Measurements from ENCODE around the gene RIPPLY3. TPM values are rescaled to one million over a fixed set of nuclear protein-coding genes. Genes with fewer than 3 reads are reported as not detected.

Gene RIPPLY3
- total and polyA plus RNA-seq, 2 experiments from 2014 or later, result 2.5 to 2.8 TPM

DNA sequence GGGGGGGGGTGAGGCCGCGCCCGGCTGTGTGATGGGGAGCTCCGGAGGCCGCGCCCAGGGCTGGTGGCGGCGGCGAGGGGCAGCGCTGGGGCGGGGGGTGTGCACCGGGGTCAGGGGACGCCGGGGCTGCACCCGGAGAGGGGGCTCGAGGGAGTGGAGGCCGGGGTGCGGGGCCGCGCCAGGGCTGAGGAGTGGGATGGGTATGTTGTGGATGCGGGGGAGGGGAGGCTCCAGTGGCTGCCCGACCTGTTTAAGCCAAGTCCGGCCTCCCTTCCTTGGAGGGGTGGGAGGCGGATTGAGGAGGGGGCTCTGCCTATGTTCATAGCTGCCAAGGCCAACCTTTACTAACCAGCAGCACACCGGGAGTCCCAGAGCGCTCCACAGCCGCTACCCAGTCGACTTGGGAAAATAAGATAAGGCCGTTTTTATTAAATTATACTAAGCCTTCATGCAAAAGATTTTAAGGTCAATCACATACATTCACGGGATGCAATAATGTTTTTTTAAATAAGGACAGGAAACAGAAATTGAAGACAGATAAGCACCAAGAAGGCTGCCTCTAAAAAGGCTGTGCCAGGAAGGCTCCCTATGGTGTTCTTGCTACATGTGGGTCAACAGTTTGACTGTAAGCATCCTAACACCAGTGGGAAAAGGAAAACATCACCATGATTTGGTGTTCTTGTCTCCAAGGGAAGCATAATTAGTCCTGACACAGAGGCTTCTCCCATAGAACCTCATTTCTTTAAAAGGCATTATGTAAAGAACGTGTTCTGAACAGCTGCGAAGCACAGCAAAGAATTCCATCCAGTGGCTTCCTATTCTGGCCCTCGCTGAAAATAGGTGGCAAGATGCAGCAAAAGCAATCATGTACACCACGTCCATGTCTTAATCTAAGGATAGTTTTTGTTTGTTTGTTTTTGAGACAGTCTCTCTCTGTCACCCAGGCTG is 39.4 kb upstream of the RIPPLY3 start (continued):
- TF ChIP-seq NANOG (IDR thresholded peaks at IDR 0.05; ENCODE audit: borderline replicate concordance) (no peak), REST (IDR thresholded peaks at IDR 0.05; ENCODE audit: unreplicated experiment) (no peak), EZH2phosphoT487 (IDR thresholded peaks at IDR 0.05; ENCODE audit: unreplicated experiment) (no peak), STAT1 (IDR thresholded peaks at IDR 0.05; ENCODE audit: unreplicated experiment) (no peak), ZNF331 (CRISPR knock-in tag; IDR thresholded peaks at IDR 0.05; ENCODE audit: low read depth) (no peak), CREB1 (CRISPR knock-in tag; IDR thresholded peaks at IDR 0.05; ENCODE audit: low read depth) (no peak), POLR2AphosphoS5 (IDR thresholded peaks at IDR 0.05; ENCODE audit: low read depth) (no peak), ZNF114 (CRISPR knock-in tag; IDR thresholded peaks at IDR 0.05) (no peak)
- TF ChIP-seq, protein P1, sequence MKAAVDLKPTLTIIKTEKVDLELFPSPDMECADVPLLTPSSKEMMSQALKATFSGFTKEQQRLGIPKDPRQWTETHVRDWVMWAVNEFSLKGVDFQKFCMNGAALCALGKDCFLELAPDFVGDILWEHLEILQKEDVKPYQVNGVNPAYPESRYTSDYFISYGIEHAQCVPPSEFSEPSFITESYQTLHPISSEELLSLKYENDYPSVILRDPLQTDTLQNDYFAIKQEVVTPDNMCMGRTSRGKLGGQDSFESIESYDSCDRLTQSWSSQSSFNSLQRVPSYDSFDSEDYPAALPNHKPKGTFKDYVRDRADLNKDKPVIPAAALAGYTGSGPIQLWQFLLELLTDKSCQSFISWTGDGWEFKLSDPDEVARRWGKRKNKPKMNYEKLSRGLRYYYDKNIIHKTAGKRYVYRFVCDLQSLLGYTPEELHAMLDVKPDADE (IDR thresholded peaks at IDR 0.05), result no peak

GRCh38 chr21:36968414-36968813 is 38.1 kb upstream of the RIPPLY3 start:
- no peak overlapping the region for H3K4me2 ChIP-seq
- H3K36me3 ChIP-seq (ENCODE audit: insufficient read depth), result no peaks in the 10 kb centered on the region
- ATAC-seq (no peak), DNase-seq (ENCODE audit: low spot score) (no peak)
- H3K27me3 ChIP-seq (ENCODE audit: insufficient read depth), result no peaks in the 10 kb centered on the region
- Mint-ChIP-seq H3K9me3 (no peaks in the 10 kb centered on the region), H3K27ac (no peak overlapping the region), H3K4me3 (no peak overlapping the region), H3K36me3 (ENCODE audit: low read depth) (no peaks in the 10 kb centered on the region), H3K4me1 (peaks cover 15% of the 10 kb centered on the region), H3K27me3 (ENCODE audit: insufficient read depth, low read depth, poor library complexity) (peaks cover 8% of the 10 kb centered on the region)
- no peak overlapping the region for H3K4me3 ChIP-seq
- H3K9me2 ChIP-seq (ENCODE audit: insufficient read depth), result no peaks in the 10 kb centered on the region
- H3F3A ChIP-seq (replicated peaks; ENCODE audit: low read depth), result peaks cover 12% of the 10 kb centered on the region; the same call in 1 of the 2 replicates
- TF ChIP-seq ZNF114 (CRISPR knock-in tag; IDR thresholded peaks at IDR 0.05) (no peak), ZNF462 (CRISPR knock-in tag; IDR thresholded peaks at IDR 0.05) (no peak), ZNF331 (CRISPR knock-in tag; IDR thresholded peaks at IDR 0.05; ENCODE audit: low read depth) (no peak), CREB1 (CRISPR knock-in tag; IDR thresholded peaks at IDR 0.05; ENCODE audit: low read depth) (no peak), NANOG (IDR thresholded peaks at IDR 0.05; ENCODE audit: borderline replicate concordance) (no peak), STAT1 (IDR thresholded peaks at IDR 0.05; ENCODE audit: unreplicated experiment) (no peak), POLR2AphosphoS5 (IDR thresholded peaks at IDR 0.05; ENCODE audit: low read depth) (no peak), JUNB (IDR thresholded peaks at IDR 0.05; ENCODE audit: unreplicated experiment) (no peak), EZH2phosphoT487 (IDR thresholded peaks at IDR 0.05; ENCODE audit: unreplicated experiment) (no peak)
- no peaks in the 10 kb centered on the region for H3K79me2 ChIP-seq (replicated peaks; ENCODE audit: insufficient read depth)
- no peak overlapping the region for H3K27ac ChIP-seq (ENCODE audit: low read depth)
- no peaks in the 10 kb centered on the region for H4K20me1 ChIP-seq (replicated peaks; ENCODE audit: insufficient read depth)
- no peak overlapping the region for H2AFZ ChIP-seq
- H3K4me1 ChIP-seq (ENCODE audit: insufficient read depth), result peaks cover 5% of the 10 kb centered on the region; the same call in 1 of the 2 replicates

Data from GM23338 (cell line).